ENCODE results near the gene VEGFB. TPM values are rescaled to one million over a fixed set of nuclear protein-coding genes. Genes with fewer than 3 reads are reported as not detected.

VEGFB gene
- total RNA-seq, 1 experiment from 2014 or later = 47.5 TPM

- Histone ChIP-seq H3K36me3 (ENCODE audit: control insufficient read depth in 1 of 2, insufficient read depth in 2 of 2, low read length in 2 of 2) (peaks cover 24 to 55% of the 10 kb centered on the region in 2 experiments; a peak in 3 of 4 replicates), H3K9me3 (ENCODE audit: control insufficient read depth in 1 of 2, insufficient read depth in 1 of 2, low read depth in 1 of 2, low read length in 2 of 2) (no peaks in the 10 kb centered on the region), H3K4me1 (ENCODE audit: control insufficient read depth in 1 of 2, insufficient read depth in 2 of 2, low read length in 2 of 2) (peaks cover 2 to 3% of the 10 kb centered on the region in 2 experiments; a peak in 3 of 4 replicates), H3K9ac (ENCODE audit: low read length) (no peak overlapping the region), H4K20me1 (ENCODE audit: insufficient read depth) (no peaks in the 10 kb centered on the region), H3K27me3 (ENCODE audit: insufficient read depth, low read length) (no peaks in the 10 kb centered on the region), H3K4me3 (replicated peaks in 1 of 2; ENCODE audit: low read depth in 1 of 2, low read length in 2 of 2) (no peak overlapping the region), H3K4me2 (ENCODE audit: low read length) (no peak overlapping the region), H2AFZ (ENCODE audit: low read depth, low read length, poor library complexity, severe bottlenecking) (no peak overlapping the region), H3K27ac (ENCODE audit: low read depth, low read length) (no peak overlapping the region), H3K9me2 (ENCODE audit: insufficient read depth) (no peaks in the 10 kb centered on the region), H3K79me2 (ENCODE audit: insufficient read depth, low read length) (peaks cover 6% of the 10 kb centered on the region; the same call in 1 of the 2 replicates)
- RAD21 ChIA-PET (ENCODE audit: low non-redundant PET in 1 of 2, low total read pairs in 2 of 2, uncharacterized antibody in 2 of 2, unreplicated experiment in 2 of 2) = no interaction called here
- POLR2A ChIA-PET = interaction anchor here (0.9 kb wide), 2 partner anchors 9 to 93 kb away, joined by 3 read pairs; no protein-coding TSS in a partner anchor
- TF ChIP-seq ZNF274 (IDR thresholded peaks at IDR 0.05; ENCODE audit: low read depth, low read length) (no peak), ZBTB33 (IDR thresholded peaks at IDR 0.05; ENCODE audit: extremely low read depth, insufficient replicate concordance, low read length) (no peak), YY1 (IDR thresholded peaks at IDR 0.05; ENCODE audit: extremely low read depth, insufficient replicate concordance, low read depth, low read length) (no peak), EZH2 (IDR thresholded peaks at IDR 0.05) (no peak), SP1 (IDR thresholded peaks at IDR 0.05; ENCODE audit: low read depth) (no peak), SRF (IDR thresholded peaks at IDR 0.05; ENCODE audit: low read depth) (no peak), CEBPB (IDR thresholded peaks at IDR 0.05; ENCODE audit: low read depth) (no peak), REST (IDR thresholded peaks at IDR 0.05; ENCODE audit: low read depth) (no peak), CTCF (IDR thresholded peaks at IDR 0.05 in 2 of 3, conservative IDR thresholded peaks at IDR 0.05 in 1 of 3; ENCODE audit: borderline replicate concordance in 1 of 3, insufficient read depth in 1 of 3, low read depth in 2 of 3, low read length in 2 of 3) (no peak), EGR1 (IDR thresholded peaks at IDR 0.05; ENCODE audit: low read depth) (no peak), POLR2A (IDR thresholded peaks at IDR 0.05; ENCODE audit: borderline replicate concordance, extremely low read depth, insufficient read depth, insufficient read length) (no peak), ELF1 (IDR thresholded peaks at IDR 0.05; ENCODE audit: borderline replicate concordance, low read depth) (no peak), RAD21 (IDR thresholded peaks at IDR 0.05; ENCODE audit: low read depth) (no peak), JUND (IDR thresholded peaks at IDR 0.05) (no peak), SIN3A (IDR thresholded peaks at IDR 0.05; ENCODE audit: low read depth) (no peak), MAX (IDR thresholded peaks at IDR 0.05) (no peak), POLR2AphosphoS5 (IDR thresholded peaks at IDR 0.05; ENCODE audit: low read depth, low read length) (no peak)
- DNase-seq (ENCODE audit: low read depth, low spot score) = no peak
- CTCF ChIA-PET = no interaction called here
- intact Hi-C loops (cut with micrococcal nuclease) = no loop called here
- no TSS peak for BruUV-seq (replicated peaks)
- ATAC-seq = no peak
These were observed 27.2 kb downstream of the VEGFB start for GRCh38 chr11:64261556-64262080.
